IMR-90 (cell line): ENCODE measurements around the gene PKHD1. TPM values are rescaled to one million over a fixed set of nuclear protein-coding genes. Genes with fewer than 3 reads are reported as not detected.

ENCODE experiments used
- ATAC-seq: fragments of 200-7000 bp; cut with Tn5 transposase; 2 replicates; pipeline ENCODE4 v1.9.1; 2020; ENCODE audit warnings: low read depth, mild to moderate bottlenecking, moderate library complexity
- BruUV-seq: library from RNA; stranded (reverse); fragments of 400-500 nt; replicated peaks from 2 replicates; lab custom pipeline; 2021; lab: Mats Ljungman, UMichigan
- CTCF ChIA-PET: fragments of 300-600 bp; formaldehyde crosslinking; extraction: SDS; loops from one replicate; lab custom pipeline; 2021; ENCODE audit warnings: antibody characterized with exemption; lab: Yijun Ruan, JAX
- POLR2A ChIA-PET: fragments of 300-600 bp; sonication (Branson Sonifier 250); formaldehyde crosslinking; loops from one replicate; lab custom pipeline; 2022; ENCODE audit warnings: antibody characterized with exemption; ENCODE audit not compliant: unreplicated experiment; lab: Charles Lee
- DNase-seq: peaks from one replicate; pipeline ENCODE4 v3.0.0; 2013
- H2AFZ ChIP-seq: replicated peaks from 2 replicates; pipeline ENCODE3; 2013; ENCODE audit warnings: low read length, mild to moderate bottlenecking; ENCODE audit not compliant: poor library complexity
- H2AK5ac ChIP-seq: 2 replicates; pipeline ENCODE4 v1.6.1; 2013; ENCODE audit warnings: low read depth, low read length, inconsistent platforms
- H2AK9ac ChIP-seq: replicated peaks from 2 replicates; pipeline ENCODE3; 2013; ENCODE audit warnings: mild to moderate bottlenecking, low read depth, low read length, moderate library complexity; ENCODE audit not compliant: poor library complexity
- H2BK120ac ChIP-seq: 2 replicates; pipeline ENCODE4 v1.6.1; 2013; ENCODE audit warnings: low read depth, low read length, inconsistent platforms
- H2BK15ac ChIP-seq: 3 replicates; pipeline ENCODE4 v1.6.1; 2013; ENCODE audit warnings: low read depth, low read length, inconsistent platforms
- H2BK20ac ChIP-seq: 2 replicates; pipeline ENCODE4 v1.6.1; 2013; ENCODE audit warnings: low read depth, mild to moderate bottlenecking, inconsistent platforms, low read length, moderate library complexity
- H2BK5ac ChIP-seq: 2 replicates; pipeline ENCODE4 v1.6.1; 2013; ENCODE audit warnings: mild to moderate bottlenecking, low read depth, low read length, inconsistent platforms; ENCODE audit not compliant: poor library complexity, severe bottlenecking
- H3K14ac ChIP-seq: replicated peaks from 2 replicates; pipeline ENCODE4 v1.6.1; 2013; ENCODE audit warnings: low read depth, low read length, inconsistent platforms
- H3K18ac ChIP-seq: 2 replicates; pipeline ENCODE4 v1.6.1; 2013; ENCODE audit warnings: low read depth, low read length, control low read depth
- H3K23ac ChIP-seq: 2 replicates; pipeline ENCODE4 v1.6.1; 2013; ENCODE audit warnings: low read depth, low read length, inconsistent platforms
- H3K27ac ChIP-seq: 2 replicates; pipeline ENCODE4 v1.5.1; 2013; ENCODE audit warnings: mild to moderate bottlenecking, control low read depth, low read length; ENCODE audit not compliant: insufficient read depth
- H3K27me3 ChIP-seq: 2 replicates; pipeline ENCODE4 v1.6.1; 2013; ENCODE audit warnings: low read length; ENCODE audit not compliant: control insufficient read depth, insufficient read depth
- H3K36me3 ChIP-seq: 2 replicates; pipeline ENCODE4 v1.6.1; 2013; ENCODE audit warnings: low read length, mixed read lengths; ENCODE audit not compliant: control insufficient read depth, insufficient read depth
- H3K4ac ChIP-seq: 2 replicates; pipeline ENCODE4 v1.6.1; 2013; ENCODE audit warnings: low read depth, low read length, inconsistent platforms
- H3K4me1 ChIP-seq: 2 replicates; pipeline ENCODE4 v1.6.1; 2013; ENCODE audit warnings: low read length, mixed read lengths; ENCODE audit not compliant: control insufficient read depth, insufficient read depth
- H3K4me2 ChIP-seq: 2 replicates; pipeline ENCODE4 v1.6.1; 2013; ENCODE audit warnings: low read depth, mild to moderate bottlenecking, control low read depth, low read length, moderate library complexity
- H3K4me3 ChIP-seq: 2 replicates; pipeline ENCODE4 v1.5.1; 2013; ENCODE audit warnings: low read depth, mild to moderate bottlenecking, control low read depth, low read length, moderate library complexity; ENCODE audit not compliant: insufficient read depth
- H3K56ac ChIP-seq: 2 replicates; pipeline ENCODE4 v1.6.1; 2013; ENCODE audit warnings: low read length, inconsistent platforms; ENCODE audit not compliant: insufficient read depth; ENCODE audit errors: extremely low read depth
- H3K79me1 ChIP-seq, 2 experiments: 2 replicates each; pipeline ENCODE4 v1.6.1; 2013; ENCODE audit warnings: low read length in 2 of 2, inconsistent platforms in 1 of 2, low read depth in 1 of 2
- H3K9ac ChIP-seq: 2 replicates; pipeline ENCODE4 v1.6.1; 2013; ENCODE audit warnings: low read depth, low read length, control low read depth
- H3K9me1 ChIP-seq: 2 replicates; pipeline ENCODE4 v1.6.1; 2013; ENCODE audit warnings: low read length, inconsistent platforms; ENCODE audit not compliant: insufficient read depth
- H3K9me3 ChIP-seq: 2 replicates; pipeline ENCODE4 v1.6.1; 2013; ENCODE audit warnings: low read length; ENCODE audit not compliant: control insufficient read depth, insufficient read depth
- H4K20me1 ChIP-seq: 2 replicates; pipeline ENCODE4 v1.6.1; 2013; ENCODE audit warnings: low read length, inconsistent platforms; ENCODE audit not compliant: insufficient read depth
- H4K5ac ChIP-seq: 2 replicates; pipeline ENCODE4 v1.6.1; 2013; ENCODE audit warnings: mild to moderate bottlenecking, low read depth, low read length, control low read depth
- H4K8ac ChIP-seq, 2 experiments: 2 replicates each; pipeline ENCODE4 v1.6.1; 2013; ENCODE audit warnings: low read depth in 2 of 2, low read length in 2 of 2, control low read depth in 1 of 2, inconsistent platforms in 1 of 2
- H4K91ac ChIP-seq: 2 replicates; pipeline ENCODE4 v1.6.1; 2013; ENCODE audit warnings: low read depth, low read length, inconsistent platforms; ENCODE audit not compliant: insufficient read depth
- CEBPB ChIP-seq: IDR thresholded peaks from 2 replicates; pipeline ENCODE4 v1.6.1; 2012; ENCODE audit warnings: low read depth, low read length, improper control_type of control experiment
- CHD1 ChIP-seq: IDR thresholded peaks from 2 replicates; pipeline ENCODE4 v1.6.1; 2012; ENCODE audit warnings: low read depth, low read length, improper control_type of control experiment
- ELK1 ChIP-seq: fragments of 150-350 bp; IDR thresholded peaks from 2 replicates; pipeline ENCODE4 v1.6.1; 2016; ENCODE audit warnings: low read depth, mild to moderate bottlenecking, low read length, moderate library complexity, borderline replicate concordance
- MAFK ChIP-seq: IDR thresholded peaks from 2 replicates; pipeline ENCODE4 v1.6.1; 2012; ENCODE audit warnings: low read depth, low read length, improper control_type of control experiment
- RCOR1 ChIP-seq: IDR thresholded peaks from 2 replicates; pipeline ENCODE4 v1.6.1; 2012; ENCODE audit warnings: mild to moderate bottlenecking, low read length, improper control_type of control experiment; ENCODE audit not compliant: insufficient replicate concordance
- WGBS, 2 experiments: methylation state at CpG; one replicate each; pipeline versions ENCODE4 v1.1.5 to v1.1.7; 2013; ENCODE audit warnings: missing lambda C conversion rate in 2 of 2; ENCODE audit not compliant: insufficient read length in 1 of 2; ENCODE audit errors: extremely low coverage in 2 of 2; 5-methylcytosine and 5-hydroxymethylcytosine counted together
- dilution Hi-C: fragments of 300-500 bp; cut with HindIII; formaldehyde crosslinking; loops from one replicate; pipeline ENCODE4 v1.14.3; 2018; ENCODE audit warnings: low sequenced_read_pairs; ENCODE audit not compliant: unreplicated experiment
- in situ Hi-C: fragments of 300-500 bp; cut with MboI; formaldehyde crosslinking; loops from 3 replicates; pipeline ENCODE4 v1.14.3; 2019; ENCODE audit warnings: low sequenced_read_pairs, inconsistent platforms, mixed read lengths
- intact Hi-C: fragments of 100-400 bp; cut with micrococcal nuclease; formaldehyde crosslinking; loops from 2 replicates; pipeline ENCODE4 v1.10.0; 2022
- polyA plus RNA-seq, 3 experiments: library from polyadenylated mRNA; depleted of rRNA; stranded (reverse); fragments of >200 nt; gene quantifications; 2 replicates each; pipeline ENCODE4 v1.2.3, GENCODE V29; 2012; ENCODE audit warnings: low replicate concordance in 1 of 3
- total RNA-seq: library from RNA; depleted of rRNA; stranded (reverse); fragments of >200 nt; gene quantifications from 2 replicates; pipeline ENCODE4 v1.2.3, GENCODE V29; 2012

Gene PKHD1
- total and polyA plus RNA-seq, 2 of the 4 experiments (the other 2 are of a cell fraction): not detected

GRCh38 chr6:51972659-51973058 is 114.8 kb downstream of the PKHD1 start:
- Histone ChIP-seq H3K4me2 (no peak overlapping the region), H3K9ac (no peak overlapping the region), H3K18ac (no peak overlapping the region), H4K20me1 (no peaks in the 10 kb centered on the region), H3K4ac (no peak overlapping the region), H4K8ac (no peak overlapping the region), H2AK5ac (no peak overlapping the region), H2BK15ac (no peak overlapping the region), H4K5ac (no peak overlapping the region), H2AFZ (no peak overlapping the region), H3K4me3 (no peak overlapping the region), H2BK120ac (no peak overlapping the region), H3K36me3 (no peaks in the 10 kb centered on the region), H2BK5ac (no peak overlapping the region), H3K79me1 (no peaks in the 10 kb centered on the region), H4K91ac (no peak overlapping the region), H3K9me1 (no peaks in the 10 kb centered on the region), H2AK9ac (no peak overlapping the region), H3K23ac (no peak overlapping the region), H3K27me3 (no peaks in the 10 kb centered on the region), H3K4me1 (no peaks in the 10 kb centered on the region), H3K9me3 (no peaks in the 10 kb centered on the region), H3K27ac (no peak overlapping the region), H3K56ac (no peak overlapping the region), H2BK20ac (no peak overlapping the region), H3K14ac (no peak overlapping the region)
- BruUV-seq: no TSS peak
- TF ChIP-seq RCOR1 (no peak), CHD1 (no peak), MAFK (no peak), ELK1 (no peak), CEBPB (no peak)
- no CpG with 5 or more reads among the region's 3 CpGs for WGBS, 2 experiments
- no peak for ATAC-seq
- dilution Hi-C loops (no loop called here), intact Hi-C loops (no loop called here), in situ Hi-C loops (no loop called here)
- no peak for DNase-seq
- POLR2A ChIA-PET: no interaction called here
- CTCF ChIA-PET: no interaction called here
